DMS53 (cell line): ENCODE measurements around the gene PHKB.
A peak's percentile ranks its signal among the peaks of the same experiment; 100 is the strongest.
"Not testable (repeated sequence)": the region's sequence is repeated elsewhere in the genome, so short reads cannot be mapped to it uniquely, and the experiment has no call there.

Source experiments
- DNase-seq: peaks from one replicate; lab custom pipeline; 2025; lab: John Stamatoyannopoulos, UW

The PHKB gene

DNA sequence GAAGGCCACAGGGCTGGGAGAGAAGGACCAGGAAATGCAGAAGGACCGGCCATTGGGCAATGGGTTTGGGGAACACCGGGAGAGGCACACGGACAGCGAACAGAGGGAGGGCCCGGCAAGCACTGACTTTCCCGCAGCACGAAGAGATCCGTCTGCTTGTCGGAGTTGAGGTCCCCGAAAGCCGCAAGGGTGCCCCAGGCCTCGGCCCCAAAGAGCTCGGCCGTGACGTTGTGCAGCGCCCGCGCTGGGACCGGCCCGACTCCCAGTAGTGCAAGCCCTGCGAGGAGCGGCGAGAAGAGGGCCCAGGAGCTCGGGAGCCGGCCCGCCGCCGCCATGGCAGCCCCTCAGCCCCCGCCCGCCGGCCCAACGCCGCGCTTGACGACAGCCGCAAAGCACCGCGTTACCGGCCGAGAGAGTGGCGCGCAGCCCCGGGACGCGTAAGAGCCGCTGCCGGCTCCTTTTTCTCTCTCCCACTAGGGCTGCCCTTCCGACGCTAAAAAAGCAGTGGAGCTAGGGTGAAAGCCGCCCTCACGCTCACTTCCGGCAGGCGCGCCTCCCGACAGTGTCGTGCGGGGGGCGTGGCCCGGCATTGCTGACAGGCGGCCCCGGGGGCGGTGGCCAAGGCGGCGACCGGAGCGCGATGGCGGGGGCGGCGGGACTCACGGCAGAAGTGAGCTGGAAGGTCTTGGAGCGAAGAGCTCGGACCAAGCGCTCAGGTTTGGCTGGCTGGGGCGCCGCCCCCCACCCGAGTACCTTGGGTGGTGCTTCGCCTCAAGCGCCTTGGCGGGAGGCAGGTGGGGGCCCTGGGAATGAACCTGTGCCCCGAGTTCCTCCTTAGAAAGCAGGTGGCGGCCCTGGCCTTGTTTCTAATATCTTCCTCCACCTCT is at the start of gene PHKB, which contains the start of gene ITFG1:
TSS of gene PHKB (plus strand) at position 621 of the 887 bp plus-strand sequence. CDS start at position 641, 20 bp downstream.
TSS of gene ITFG1 (minus strand) at position 353 of the 887 bp plus-strand sequence. CDS start at position 335, 18 bp downstream.
- peak; percentile 97 for DNase-seq

GRCh38 chr16:47413041-47413440 is 48.1 kb upstream of the PHKB start:
- DNase-seq: no peak

- no peak for DNase-seq
These were observed 44.3 kb upstream of the PHKB start for GRCh38 chr16:47416869-47417268.

DNA sequence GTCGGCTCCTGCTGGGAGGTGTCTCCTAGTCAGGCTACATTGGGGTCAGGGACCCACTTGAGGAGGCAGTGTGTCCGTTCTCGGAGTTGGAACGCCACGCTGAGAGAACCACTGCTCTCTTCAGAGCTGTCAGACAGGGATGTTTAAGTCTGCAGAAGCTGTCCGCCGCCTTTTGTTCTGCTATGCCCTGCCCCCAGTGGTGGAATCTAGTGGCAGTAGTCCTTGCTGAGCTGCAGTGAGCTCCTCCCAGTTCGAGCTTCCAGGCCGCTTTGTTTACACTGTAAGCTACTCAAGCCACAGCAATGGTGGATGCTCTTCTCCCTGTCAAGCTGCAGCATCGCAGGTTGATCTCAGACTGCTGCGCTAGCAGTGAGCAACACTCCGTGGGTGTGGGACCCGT is 36.3 kb upstream of the PHKB start:
- DNase-seq: peak; percentile 10

DNA sequence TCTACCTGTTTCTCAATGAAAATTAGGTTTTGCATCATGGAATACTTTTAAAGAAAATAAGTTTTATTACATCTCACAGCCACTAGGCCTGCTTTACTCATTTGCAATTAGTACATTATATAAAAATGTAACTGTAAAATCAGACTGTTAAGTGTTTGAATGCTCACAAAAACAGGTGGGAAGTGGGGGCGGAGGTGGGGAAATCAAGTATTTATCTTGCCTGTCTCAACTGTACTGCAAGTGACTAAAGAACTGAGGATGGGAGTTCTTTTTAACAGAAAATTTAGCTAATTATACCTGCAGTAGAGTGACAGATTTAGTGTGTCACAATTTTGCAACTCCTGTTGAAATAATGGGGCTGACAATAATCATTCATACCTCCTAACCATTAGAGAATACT is 34.3 kb upstream of the PHKB start:
- DNase-seq: no peak

- no peak for DNase-seq
These were observed 29.2 kb upstream of the PHKB start for GRCh38 chr16:47431960-47432359.

- DNase-seq: not testable (repeated sequence)
These were observed 26.9 kb upstream of the PHKB start for GRCh38 chr16:47434274-47434673.

DNA sequence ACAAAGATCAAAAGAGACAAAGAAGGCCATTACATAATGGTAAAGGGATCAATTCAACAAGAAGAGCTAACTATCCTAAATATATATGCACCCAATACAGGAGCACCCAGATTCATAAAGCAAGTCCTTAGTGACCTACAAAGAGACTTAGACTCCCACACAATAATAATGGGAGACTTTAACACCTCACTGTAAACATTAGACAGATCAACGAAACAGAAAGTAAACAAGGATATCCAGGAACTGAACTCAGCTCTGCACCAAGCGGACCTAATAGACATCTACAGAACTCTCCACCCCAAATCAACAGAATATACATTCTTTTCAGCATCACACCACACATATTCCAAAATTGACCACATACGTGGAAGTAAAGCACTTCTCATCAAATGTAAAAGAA is 21.1 kb upstream of the PHKB start:
- DNase-seq: not testable (repeated sequence)

DNA sequence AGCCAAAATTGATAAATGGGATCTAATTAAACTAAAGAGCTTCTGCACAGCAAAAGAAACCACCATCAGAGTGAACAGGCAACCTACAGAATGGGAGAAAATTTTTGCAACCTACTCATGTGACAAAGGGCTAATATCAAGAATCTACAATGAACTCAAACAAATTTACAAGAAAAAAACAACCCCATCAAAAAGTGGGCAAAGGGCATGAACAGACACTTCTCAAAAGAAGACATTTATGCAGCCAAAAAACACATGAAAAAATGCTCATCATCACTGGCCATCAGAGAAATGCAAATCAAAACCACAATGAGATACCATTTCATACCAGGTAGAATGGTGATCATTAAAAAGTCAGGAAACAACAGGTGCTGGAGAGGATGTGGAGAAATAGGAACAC is 18.2 kb upstream of the PHKB start:
- DNase-seq: not testable (repeated sequence)

- no peak for DNase-seq
These were observed 14.7 kb upstream of the PHKB start for GRCh38 chr16:47446431-47446830.

DNA sequence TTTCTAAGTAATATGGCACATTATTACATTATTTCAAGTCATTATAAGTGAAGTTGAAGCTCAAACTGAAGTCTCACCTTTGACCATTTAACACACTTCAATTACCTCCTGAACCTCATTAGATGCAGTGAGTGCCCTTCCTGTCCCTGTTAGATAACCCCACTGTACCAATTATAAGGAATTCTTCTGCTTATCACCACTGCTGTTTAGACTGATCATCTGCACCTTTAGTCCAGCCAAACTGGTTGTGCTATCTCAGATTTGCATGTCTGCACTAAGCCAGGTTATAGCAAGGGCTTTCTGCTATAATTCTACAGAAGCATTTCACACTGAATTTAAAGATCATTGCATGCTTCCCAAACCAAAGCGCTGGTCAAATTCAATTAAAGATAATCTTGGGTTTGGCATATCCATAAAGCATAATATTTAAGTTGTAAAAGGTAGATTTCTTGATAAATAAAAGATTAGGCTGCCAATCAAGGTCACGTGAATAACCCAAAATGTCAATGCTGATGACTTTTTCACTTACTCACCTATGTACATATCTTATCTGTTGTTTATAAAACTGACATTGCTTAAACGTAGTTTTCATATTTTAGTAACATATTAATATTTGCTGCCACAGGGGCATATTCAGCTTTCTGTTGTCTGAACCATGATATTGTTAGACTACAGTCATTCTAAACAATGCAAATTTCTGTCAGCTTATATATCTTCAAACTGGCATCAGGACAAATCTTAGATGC is 12.1 kb upstream of the PHKB start:
- no peak for DNase-seq

DNA sequence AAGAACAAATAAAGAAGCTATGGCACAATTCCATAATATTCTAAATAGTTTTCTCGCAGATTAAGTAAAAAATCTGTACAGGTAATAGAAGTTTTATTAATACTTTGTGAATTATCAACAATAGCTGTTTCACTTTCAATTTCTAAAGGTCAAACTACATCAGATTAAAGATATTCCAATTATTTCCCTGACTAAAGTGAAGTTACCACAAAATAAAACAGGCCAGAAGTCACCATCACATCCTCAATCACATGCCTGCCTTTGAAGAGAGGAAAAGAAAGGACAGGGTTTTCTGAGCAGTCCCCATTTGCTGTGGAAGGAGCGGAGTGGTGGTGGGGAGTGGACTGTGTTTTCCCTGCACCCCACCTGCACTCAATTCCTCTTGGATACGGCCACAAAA is 11.3 kb upstream of the PHKB start:
- DNase-seq: no peak

DNA sequence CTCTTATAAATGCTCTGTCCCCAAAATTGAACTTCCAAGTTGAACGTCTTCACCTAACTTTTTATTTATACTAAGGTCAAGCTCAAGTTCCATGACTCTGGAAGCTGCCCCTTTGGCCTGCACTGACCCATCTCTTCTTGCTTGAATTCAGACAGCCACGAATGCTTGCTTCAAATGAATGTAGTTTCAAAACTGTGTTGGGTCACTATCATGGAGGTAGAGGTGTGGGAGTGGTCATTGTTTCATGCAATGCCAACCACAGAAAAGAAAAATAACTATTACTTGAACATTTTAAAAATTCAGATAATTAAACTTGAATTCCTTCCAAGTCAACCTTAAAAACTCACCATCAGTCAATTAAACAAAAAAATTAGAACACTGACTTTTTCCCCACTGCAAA is 2.8 kb upstream of the PHKB start:
- no peak for DNase-seq

GRCh38 chr16:47459603-47460002 is 1.5 kb upstream of the PHKB start:
- no peak for DNase-seq

DNA sequence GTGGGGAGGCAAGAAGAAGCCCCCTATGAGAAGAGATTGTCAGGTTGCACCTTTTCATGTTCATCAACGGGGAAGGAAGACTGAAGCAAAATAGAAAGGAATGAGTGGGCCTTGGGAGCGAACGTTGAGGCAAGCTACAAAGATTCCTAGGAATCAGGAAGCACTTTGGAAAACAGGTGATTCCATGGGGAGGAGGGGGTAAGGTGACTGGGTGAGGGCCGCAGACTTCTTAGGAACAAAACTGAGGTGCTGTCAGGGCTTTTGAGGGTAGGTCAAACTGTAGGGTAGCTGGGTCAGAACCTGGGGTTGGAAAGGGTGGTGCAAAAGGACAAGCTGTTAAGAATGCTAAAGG is 796 bp upstream of the PHKB start:
- peak; percentile 62 for DNase-seq

- DNase-seq: peak; percentile 61
These were observed 601 bp downstream of the PHKB start for GRCh38 chr16:47461598-47462266.

DNA sequence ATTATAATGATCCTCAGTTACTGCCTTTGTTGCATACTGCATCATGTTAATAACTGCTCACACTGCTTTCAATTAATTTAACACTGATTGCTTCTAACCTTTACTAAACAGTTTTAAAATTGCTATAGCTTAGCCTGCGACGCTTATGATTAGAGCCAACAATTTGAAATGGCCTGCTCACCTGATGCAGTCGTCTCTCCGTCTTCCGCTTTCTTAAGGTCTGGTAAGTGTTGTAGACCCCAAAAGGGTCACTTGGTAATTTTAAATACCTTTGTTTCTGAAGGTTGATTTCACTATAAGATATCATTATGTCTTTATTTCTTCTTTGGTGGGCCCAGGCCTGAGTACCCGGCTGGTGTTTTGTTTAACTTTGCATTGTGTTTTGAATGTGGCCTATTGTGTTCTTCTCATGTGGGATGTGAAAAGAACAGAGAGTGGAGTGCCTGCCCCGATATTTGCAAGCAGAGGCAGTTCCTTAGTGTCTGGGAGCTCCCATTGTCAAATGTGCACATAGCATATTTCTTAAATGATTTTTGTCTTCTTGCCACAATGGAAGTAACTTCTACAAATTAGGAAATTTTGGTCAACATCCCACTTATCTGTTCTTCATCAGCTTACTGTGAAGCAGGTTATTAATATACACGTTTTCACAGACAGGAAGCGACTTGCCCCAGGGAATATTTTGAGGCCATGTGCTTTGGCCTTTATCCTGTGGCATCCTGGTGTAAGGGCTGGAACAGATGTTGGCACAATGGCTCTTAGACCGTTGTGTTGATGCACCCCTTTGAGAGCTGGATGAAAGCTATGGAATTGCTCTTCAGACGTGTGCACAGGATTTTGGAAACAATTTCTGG is 2.9 kb downstream of the PHKB start:
- no peak for DNase-seq

- no peak for DNase-seq
These were observed 4.9 kb downstream of the PHKB start for GRCh38 chr16:47465919-47466630.

DNA sequence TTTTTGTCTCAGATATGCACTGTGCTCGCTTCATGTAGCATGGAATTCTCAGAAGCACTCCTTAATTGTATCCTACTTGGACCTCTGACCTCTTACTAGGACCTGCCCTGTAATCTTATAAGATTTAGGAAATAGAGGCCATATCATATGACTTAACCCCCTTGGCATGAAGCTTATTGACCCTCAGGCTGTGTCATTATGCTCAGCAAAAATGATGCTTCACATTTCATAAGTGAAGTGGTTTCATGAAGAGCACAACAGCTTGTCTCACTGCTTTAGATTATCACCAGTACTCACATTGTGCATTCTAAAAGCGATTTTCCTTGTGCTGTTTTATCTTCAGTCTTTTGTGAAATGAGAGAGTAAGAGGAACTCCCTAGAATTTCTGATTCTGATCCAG is 6.4 kb downstream of the PHKB start:
- no peak for DNase-seq

GRCh38 chr16:47468070-47468689 is 7.0 kb downstream of the PHKB start:
- not testable (repeated sequence) for DNase-seq

- no peak for DNase-seq
These were observed 8.1 kb downstream of the PHKB start for GRCh38 chr16:47469227-47469626.
